ENCODE measurements around the gene OR5M3. TPM values are rescaled to one million over a fixed set of nuclear protein-coding genes. Genes with fewer than 3 reads are reported as not detected.

Gene OR5M3
- total RNA-seq (not detected), polyA plus RNA-seq (not detected)

GRCh38 chr11:56473252-56473651, at the start of gene OR5M3:
OR5M3 (minus strand) TSS chr11:56473352; CDS start chr11:56470497, 2,855 bp downstream.
- DNase-seq: no peak
- H3K9me3 ChIP-seq (ENCODE audit: control insufficient read depth in 1 of 2, low read length in 2 of 2): no peaks in the 10 kb centered on the region
- no peak within 1 kb of the TSS for H3K4me3 Mint-ChIP-seq
- H3K27ac ChIP-seq (ENCODE audit: low read depth, low read length): no peak within 1 kb of the TSS
- CTCF ChIA-PET (ENCODE audit: partially characterized antibody): no interaction called here
- no peaks in the 10 kb centered on the region for H3K4me1 ChIP-seq (ENCODE audit: insufficient read depth, low read length)
- H3K27ac Mint-ChIP-seq: no peak within 1 kb of the TSS
- intact Hi-C loops (cut with micrococcal nuclease): no loop called here
- H3K27me3 Mint-ChIP-seq: no peaks in the 10 kb centered on the region
- H3K36me3 ChIP-seq (ENCODE audit: insufficient read depth, low read length): no peaks in the 10 kb centered on the region
- no peaks in the 10 kb centered on the region for H3K27me3 ChIP-seq (ENCODE audit: insufficient read depth, low read length)
- H3K36me3 Mint-ChIP-seq: no peaks in the 10 kb centered on the region
- H3K4me3 ChIP-seq (ENCODE audit: low read length in 2 of 2): no peak within 1 kb of the TSS
- peaks cover 0 to 13% (median 4%) of the 10 kb centered on the region in 8 donors for H3K9me3 Mint-ChIP-seq
- no peaks in the 10 kb centered on the region for H3K4me1 Mint-ChIP-seq
- POLR2A ChIA-PET (ENCODE audit: partially characterized antibody): no interaction called here

GRCh38 chr11:56522008-56522407, 48.9 kb upstream of the OR5M3 start:
- Mint-ChIP-seq H3K27ac (no peak overlapping the region), H3K4me1 (no peaks in the 10 kb centered on the region), H3K36me3 (no peaks in the 10 kb centered on the region), H3K9me3 (peaks cover 4 to 24% (median 9%) of the 10 kb centered on the region in 8 donors), H3K27me3 (no peaks in the 10 kb centered on the region), H3K4me3 (no peak overlapping the region)
- H3K9me3 ChIP-seq (ENCODE audit: control insufficient read depth in 1 of 2, low read length in 2 of 2): no peaks in the 10 kb centered on the region
- no peaks in the 10 kb centered on the region for H3K36me3 ChIP-seq (ENCODE audit: insufficient read depth, low read length)
- POLR2A ChIA-PET (ENCODE audit: partially characterized antibody): no interaction called here
- H3K4me1 ChIP-seq (ENCODE audit: insufficient read depth, low read length): no peaks in the 10 kb centered on the region
- H3K27me3 ChIP-seq (ENCODE audit: insufficient read depth, low read length): no peaks in the 10 kb centered on the region
- no peak for DNase-seq
- H3K4me3 ChIP-seq (ENCODE audit: low read length in 2 of 2): no peak overlapping the region
- intact Hi-C loops (cut with micrococcal nuclease): no loop called here
- no peak overlapping the region for H3K27ac ChIP-seq (ENCODE audit: low read depth, low read length)
- CTCF ChIA-PET (ENCODE audit: partially characterized antibody): no interaction called here

- intact Hi-C loops (cut with micrococcal nuclease): no loop called here
- ChIA-PET CTCF (ENCODE audit: partially characterized antibody) (no interaction called here), POLR2A (ENCODE audit: partially characterized antibody) (no interaction called here)
- H3K27me3 ChIP-seq (ENCODE audit: insufficient read depth, low read length): no peaks in the 10 kb centered on the region
- Mint-ChIP-seq H3K4me3 (no peak overlapping the region), H3K27me3 (no peaks in the 10 kb centered on the region), H3K9me3 (peaks cover 4 to 21% (median 12%) of the 10 kb centered on the region in 8 donors), H3K36me3 (no peaks in the 10 kb centered on the region), H3K4me1 (no peaks in the 10 kb centered on the region), H3K27ac (no peak overlapping the region)
- no peak for DNase-seq
- H3K9me3 ChIP-seq (ENCODE audit: control insufficient read depth in 1 of 2, low read length in 2 of 2): no peaks in the 10 kb centered on the region
- H3K36me3 ChIP-seq (ENCODE audit: insufficient read depth, low read length): no peaks in the 10 kb centered on the region
- H3K4me3 ChIP-seq (ENCODE audit: low read length in 2 of 2): no peak overlapping the region
- no peaks in the 10 kb centered on the region for H3K4me1 ChIP-seq (ENCODE audit: insufficient read depth, low read length)
- H3K27ac ChIP-seq (ENCODE audit: low read depth, low read length): no peak overlapping the region
Measured at GRCh38 chr11:56513280-56513679, 40.1 kb upstream of the OR5M3 start.

DNA sequence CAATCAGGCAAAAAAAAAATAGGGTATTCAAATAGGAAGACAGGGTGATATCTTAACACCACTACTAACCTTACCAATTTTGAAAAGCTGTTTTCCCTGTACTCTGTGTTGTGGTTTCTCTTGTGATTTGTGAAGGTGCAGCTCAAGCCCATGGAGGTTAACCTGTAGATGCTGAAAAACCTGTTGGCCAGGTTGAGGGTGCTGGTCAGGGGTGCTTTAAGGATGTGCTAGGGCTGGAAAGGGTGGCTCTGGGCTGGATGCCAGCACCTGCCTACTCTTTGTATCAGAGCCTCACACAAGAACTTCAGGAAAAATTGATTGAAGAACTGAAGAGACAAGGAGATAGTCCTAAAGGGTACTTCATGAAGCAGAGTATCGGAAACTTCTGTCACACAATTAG, 36.3 kb upstream of the OR5M3 start:
- CTCF ChIA-PET (ENCODE audit: partially characterized antibody): no interaction called here
- H3K9me3 Mint-ChIP-seq: peaks cover 0 to 30% (median 13%) of the 10 kb centered on the region in 8 donors
- Histone ChIP-seq H3K36me3 (ENCODE audit: insufficient read depth, low read length) (no peaks in the 10 kb centered on the region), H3K27ac (ENCODE audit: low read depth, low read length) (no peak overlapping the region), H3K4me1 (ENCODE audit: insufficient read depth, low read length) (no peaks in the 10 kb centered on the region), H3K4me3 (ENCODE audit: low read length in 2 of 2) (no peak overlapping the region), H3K9me3 (ENCODE audit: control insufficient read depth in 1 of 2, low read length in 2 of 2) (no peaks in the 10 kb centered on the region), H3K27me3 (ENCODE audit: insufficient read depth, low read length) (no peaks in the 10 kb centered on the region)
- H3K27ac Mint-ChIP-seq: no peak overlapping the region
- no peaks in the 10 kb centered on the region for H3K27me3 Mint-ChIP-seq
- no peak overlapping the region for H3K4me3 Mint-ChIP-seq
- intact Hi-C loops (cut with micrococcal nuclease): no loop called here
- no peaks in the 10 kb centered on the region for H3K4me1 Mint-ChIP-seq
- POLR2A ChIA-PET (ENCODE audit: partially characterized antibody): no interaction called here
- H3K36me3 Mint-ChIP-seq: no peaks in the 10 kb centered on the region
- DNase-seq: no peak

GRCh38 chr11:56497010-56497409, 23.9 kb upstream of the OR5M3 start:
- Mint-ChIP-seq H3K4me3 (no peak overlapping the region), H3K36me3 (no peaks in the 10 kb centered on the region), H3K27ac (no peak overlapping the region), H3K4me1 (no peaks in the 10 kb centered on the region), H3K27me3 (no peaks in the 10 kb centered on the region), H3K9me3 (peaks cover 0 to 28% (median 5%) of the 10 kb centered on the region in 8 donors)
- intact Hi-C loops (cut with micrococcal nuclease): no loop called here
- no peak overlapping the region for H3K27ac ChIP-seq (ENCODE audit: low read depth, low read length)
- H3K9me3 ChIP-seq (ENCODE audit: control insufficient read depth in 1 of 2, low read length in 2 of 2): no peaks in the 10 kb centered on the region
- no peaks in the 10 kb centered on the region for H3K36me3 ChIP-seq (ENCODE audit: insufficient read depth, low read length)
- H3K4me3 ChIP-seq (ENCODE audit: low read length in 2 of 2): no peak overlapping the region
- DNase-seq: no peak
- no peaks in the 10 kb centered on the region for H3K27me3 ChIP-seq (ENCODE audit: insufficient read depth, low read length)
- no peaks in the 10 kb centered on the region for H3K4me1 ChIP-seq (ENCODE audit: insufficient read depth, low read length)
- POLR2A ChIA-PET (ENCODE audit: partially characterized antibody): no interaction called here
- CTCF ChIA-PET (ENCODE audit: partially characterized antibody): no interaction called here

GRCh38 chr11:56495117-56495516, 22.0 kb upstream of the OR5M3 start:
- Histone ChIP-seq H3K27me3 (ENCODE audit: insufficient read depth, low read length) (no peaks in the 10 kb centered on the region), H3K9me3 (ENCODE audit: control insufficient read depth in 1 of 2, low read length in 2 of 2) (no peaks in the 10 kb centered on the region), H3K36me3 (ENCODE audit: insufficient read depth, low read length) (no peaks in the 10 kb centered on the region), H3K4me3 (ENCODE audit: low read length in 2 of 2) (no peak overlapping the region), H3K27ac (ENCODE audit: low read depth, low read length) (no peak overlapping the region), H3K4me1 (ENCODE audit: insufficient read depth, low read length) (no peaks in the 10 kb centered on the region)
- Mint-ChIP-seq H3K27me3 (no peaks in the 10 kb centered on the region), H3K4me1 (no peaks in the 10 kb centered on the region), H3K9me3 (peaks cover 2 to 28% (median 7%) of the 10 kb centered on the region in 8 donors), H3K4me3 (no peak overlapping the region), H3K36me3 (no peaks in the 10 kb centered on the region), H3K27ac (no peak overlapping the region)
- DNase-seq: no peak
- ChIA-PET CTCF (ENCODE audit: partially characterized antibody) (no interaction called here), POLR2A (ENCODE audit: partially characterized antibody) (no interaction called here)
- intact Hi-C loops (cut with micrococcal nuclease): no loop called here

DNA sequence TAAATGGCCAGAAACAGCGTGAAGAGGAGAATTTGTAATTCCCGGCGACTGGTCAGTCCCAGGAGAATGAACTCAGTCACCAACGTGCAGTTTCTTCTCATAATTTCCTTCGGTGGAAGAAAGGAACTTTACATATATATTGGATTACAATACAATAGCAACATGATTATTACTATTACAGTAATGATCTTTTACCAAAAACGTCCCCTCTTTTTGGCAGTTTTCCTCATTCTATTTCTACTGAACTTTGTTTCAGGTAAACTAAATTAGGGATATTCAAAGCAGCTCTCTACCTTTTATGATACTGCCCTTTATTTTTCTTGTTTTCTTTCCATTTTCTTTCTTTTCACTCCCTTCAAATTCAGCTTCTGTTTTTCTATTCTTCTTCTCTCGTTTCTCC, 18.1 kb upstream of the OR5M3 start, which contains the start of gene OR5M8:
TSS of gene OR5M8 (minus strand) at position 101 of the 400 bp plus-strand sequence. CDS start at position 101, 0 bp downstream.
- POLR2A ChIA-PET (ENCODE audit: partially characterized antibody): no interaction called here
- H3K27ac ChIP-seq (ENCODE audit: low read depth, low read length): no peak within 1 kb of the TSS
- H3K36me3 ChIP-seq (ENCODE audit: insufficient read depth, low read length): no peaks in the 10 kb centered on the region
- no peak within 1 kb of the TSS for H3K4me3 ChIP-seq (ENCODE audit: low read length in 2 of 2)
- CTCF ChIA-PET (ENCODE audit: partially characterized antibody): no interaction called here
- Mint-ChIP-seq H3K4me1 (no peaks in the 10 kb centered on the region), H3K36me3 (no peaks in the 10 kb centered on the region), H3K9me3 (peaks cover 7 to 25% (median 9%) of the 10 kb centered on the region in 8 donors), H3K4me3 (no peak within 1 kb of the TSS), H3K27ac (no peak within 1 kb of the TSS), H3K27me3 (no peaks in the 10 kb centered on the region)
- no peaks in the 10 kb centered on the region for H3K4me1 ChIP-seq (ENCODE audit: insufficient read depth, low read length)
- H3K9me3 ChIP-seq (ENCODE audit: control insufficient read depth in 1 of 2, low read length in 2 of 2): no peaks in the 10 kb centered on the region
- intact Hi-C loops (cut with micrococcal nuclease): no loop called here
- no peaks in the 10 kb centered on the region for H3K27me3 ChIP-seq (ENCODE audit: insufficient read depth, low read length)
- DNase-seq: no peak

DNA sequence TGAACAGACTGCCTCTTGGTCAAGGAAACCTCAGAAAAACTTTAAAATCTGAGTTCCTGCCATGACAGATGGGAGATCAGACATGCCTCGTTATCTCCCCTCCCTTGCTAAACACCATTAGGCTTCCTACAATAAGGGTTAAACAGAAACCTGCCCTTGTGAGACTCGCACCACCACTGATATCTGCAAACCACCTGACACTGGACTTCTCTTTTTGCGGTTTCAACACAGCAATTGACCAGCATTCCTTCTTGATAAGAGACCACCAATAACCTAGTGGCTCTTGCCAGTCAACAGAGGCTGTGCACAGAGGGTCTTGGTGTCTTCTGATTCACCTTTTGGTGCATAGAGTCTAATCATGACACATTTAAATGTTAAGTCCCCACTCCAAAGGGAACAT, 13.6 kb upstream of the OR5M3 start:
- Mint-ChIP-seq H3K27me3 (no peaks in the 10 kb centered on the region), H3K4me1 (no peaks in the 10 kb centered on the region), H3K4me3 (no peak overlapping the region), H3K27ac (no peak overlapping the region), H3K36me3 (no peaks in the 10 kb centered on the region), H3K9me3 (peaks cover 3 to 23% (median 11%) of the 10 kb centered on the region in 8 donors)
- CTCF ChIA-PET (ENCODE audit: partially characterized antibody): no interaction called here
- H3K4me1 ChIP-seq (ENCODE audit: insufficient read depth, low read length): no peaks in the 10 kb centered on the region
- no peak overlapping the region for H3K27ac ChIP-seq (ENCODE audit: low read depth, low read length)
- DNase-seq: no peak
- POLR2A ChIA-PET (ENCODE audit: partially characterized antibody): no interaction called here
- H3K4me3 ChIP-seq (ENCODE audit: low read length in 2 of 2): no peak overlapping the region
- H3K27me3 ChIP-seq (ENCODE audit: insufficient read depth, low read length): no peaks in the 10 kb centered on the region
- no peaks in the 10 kb centered on the region for H3K9me3 ChIP-seq (ENCODE audit: control insufficient read depth in 1 of 2, low read length in 2 of 2)
- H3K36me3 ChIP-seq (ENCODE audit: insufficient read depth, low read length): no peaks in the 10 kb centered on the region
- intact Hi-C loops (cut with micrococcal nuclease): no loop called here

Data from CD4-positive, alpha-beta memory T cell (primary cell).